Stimulated activated CD4-positive, alpha-beta T cell treated with anti-CD3 and anti-CD28 coated beads, TNF-alpha, amount 100 ng/mL, for 48 hours (primary cell): ENCODE measurements around the gene MAN2A1.

ENCODE experiments used
- DNase-seq, 3 donors: peaks; one replicate each; pipeline ENCODE4 v3.0.0-alpha.2; 2020; ENCODE audit warnings: low read depth in 3 of 3

Gene MAN2A1

GRCh38 chr5:109907189-109907588, 217.5 kb downstream of the MAN2A1 start:
- no peak for DNase-seq

- DNase-seq: no peak
Measured at GRCh38 chr5:109907731-109908130, 218.0 kb downstream of the MAN2A1 start.

DNA sequence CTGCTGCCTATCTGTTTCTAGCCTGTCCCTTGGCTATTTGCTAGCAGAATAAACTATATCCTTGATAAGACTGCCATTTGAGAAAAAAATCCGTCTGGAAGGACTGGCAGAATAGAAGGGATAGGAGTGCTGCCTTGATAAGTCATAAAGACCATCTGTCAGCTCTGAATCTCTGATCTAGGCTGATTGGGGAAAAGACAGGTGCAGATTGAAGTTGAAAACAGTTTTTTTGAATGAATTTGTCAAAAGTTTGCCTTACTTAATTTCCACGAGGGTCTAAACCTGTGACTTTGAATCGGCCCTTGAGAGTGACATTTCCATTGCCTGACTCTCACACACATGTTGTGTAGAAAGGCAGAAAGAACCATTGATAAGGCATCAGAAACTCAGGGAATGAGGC, 218.6 kb downstream of the MAN2A1 start:
- DNase-seq: no peak

GRCh38 chr5:109910874-109911273, 221.1 kb downstream of the MAN2A1 start:
- no peak for DNase-seq

- no peak for DNase-seq
Measured at GRCh38 chr5:109911731-109912130, 222.0 kb downstream of the MAN2A1 start.

GRCh38 chr5:109914906-109915305, 225.2 kb downstream of the MAN2A1 start:
- DNase-seq: no peak

DNA sequence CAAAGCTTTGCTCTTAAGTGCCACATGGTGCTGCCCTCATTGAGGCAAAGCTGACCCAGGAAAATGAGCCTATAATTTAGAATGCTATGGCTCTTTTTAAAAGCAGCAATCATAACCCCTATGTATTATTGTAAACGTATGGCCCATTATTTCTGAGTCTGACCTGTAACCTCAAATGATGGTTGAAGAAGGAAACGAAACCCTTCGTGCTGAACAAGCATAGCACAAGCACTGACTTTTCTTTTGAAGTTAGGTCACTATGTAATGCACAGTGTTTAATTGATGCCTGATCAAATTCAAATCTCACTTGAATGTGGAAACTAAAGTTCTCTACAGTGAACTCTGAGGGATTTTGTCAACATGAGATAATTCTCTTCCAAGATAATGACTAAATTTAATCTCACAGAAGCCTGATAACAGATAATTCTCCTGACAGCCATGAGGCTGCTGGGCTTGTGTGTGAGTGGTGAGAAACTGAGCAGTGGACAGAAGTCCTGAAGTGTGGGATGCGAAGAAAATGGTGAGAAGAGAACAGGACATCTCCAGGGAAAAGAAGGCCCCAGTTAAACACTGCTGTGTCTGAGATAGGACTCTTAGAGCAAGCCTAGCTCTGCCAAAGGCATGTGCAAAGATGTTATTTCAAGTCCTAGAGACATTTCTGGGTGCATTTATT, 226.9 kb downstream of the MAN2A1 start:
- DNase-seq: no peak
